OCI-LY1 (cell line): ENCODE measurements around the gene LRRC40.

Experiments used
- H2AFZ ChIP-seq: fragments of 200-600 bp; sonication (generic), shearing (Covaris generic); 2 replicates; pipeline ENCODE4 v1.6.0; 2014; ENCODE audit warnings: antibody characterized with exemption, mild to moderate bottlenecking, low read length
- H3F3A ChIP-seq: fragments of 200-600 bp; sonication (generic), shearing (Covaris generic); 2 replicates; pipeline ENCODE4 v1.6.0; 2014; ENCODE audit warnings: mild to moderate bottlenecking, antibody characterized with exemption, low read length, moderate library complexity; ENCODE audit not compliant: insufficient read depth
- H3K27ac ChIP-seq: fragments of 200-600 bp; sonication (generic); 2 replicates; pipeline ENCODE4 v1.5.1; 2014; ENCODE audit warnings: low read length, mixed run types, mild to moderate bottlenecking, low read depth; ENCODE audit not compliant: poor library complexity, severe bottlenecking
- H3K27me3 ChIP-seq: fragments of 200-600 bp; sonication (generic); 2 replicates; pipeline ENCODE4 v1.6.0; 2014; ENCODE audit warnings: antibody characterized with exemption, mild to moderate bottlenecking, low read length, moderate library complexity; ENCODE audit not compliant: insufficient read depth
- H3K36me3 ChIP-seq: fragments of 200-600 bp; sonication (generic); 2 replicates; pipeline ENCODE4 v1.6.1; 2014; ENCODE audit warnings: mild to moderate bottlenecking, antibody characterized with exemption, low read length, moderate library complexity, mixed read lengths; ENCODE audit not compliant: insufficient read depth
- H3K4me1 ChIP-seq: fragments of 200-600 bp; sonication (generic); 2 replicates; pipeline ENCODE4 v1.5.1; 2014; ENCODE audit warnings: mild to moderate bottlenecking, low read length, moderate library complexity; ENCODE audit not compliant: insufficient read depth, severe bottlenecking
- H3K4me2 ChIP-seq: fragments of 200-600 bp; sonication (generic), shearing (Covaris generic); 2 replicates; pipeline ENCODE4 v1.6.1; 2014; ENCODE audit warnings: low read length
- H3K4me3 ChIP-seq: fragments of 200-600 bp; sonication (generic); 2 replicates; pipeline ENCODE4 v1.5.1; 2014; ENCODE audit warnings: low read length, low read depth, mild to moderate bottlenecking, mixed read lengths; ENCODE audit not compliant: poor library complexity, severe bottlenecking
- H3K79me2 ChIP-seq: fragments of 200-600 bp; shearing (Covaris generic); 2 replicates; pipeline ENCODE4 v1.6.1; 2016; ENCODE audit warnings: mixed run types, low read length, mixed read lengths; ENCODE audit not compliant: insufficient read depth
- H3K9ac ChIP-seq: fragments of 200-600 bp; sonication (generic), shearing (Covaris generic); 2 replicates; pipeline ENCODE4 v1.6.1; 2014; ENCODE audit warnings: mild to moderate bottlenecking, low read length, mixed read lengths
- H3K9me2 ChIP-seq: fragments of 200-600 bp; sonication (generic), shearing (Covaris generic); 2 replicates; pipeline ENCODE4 v1.6.1; 2014; ENCODE audit warnings: low read depth, mild to moderate bottlenecking, low read length, mixed read lengths
- H3K9me3 ChIP-seq: fragments of 200-600 bp; shearing (Covaris generic); 2 replicates; pipeline ENCODE4 v1.6.1; 2014; ENCODE audit warnings: low read length, mixed read lengths
- H4K20me1 ChIP-seq: fragments of 200-600 bp; sonication (generic), shearing (Covaris generic); 2 replicates; pipeline ENCODE4 v1.6.0; 2016; ENCODE audit warnings: mild to moderate bottlenecking, low read length; ENCODE audit not compliant: insufficient read depth
- CTCF ChIP-seq: fragments of 200-600 bp; sonication (generic), shearing (Covaris generic); IDR thresholded peaks from 2 replicates; pipeline ENCODE4 v1.5.1; 2017; ENCODE audit warnings: mild to moderate bottlenecking, antibody characterized with exemption, low read length, moderate library complexity, mixed read lengths
- EZH2 ChIP-seq: fragments of 200-600 bp; sonication (generic), shearing (Covaris generic); IDR thresholded peaks from 2 replicates; pipeline ENCODE4 v1.8.0; 2017; ENCODE audit warnings: borderline replicate concordance, mixed run types, mild to moderate bottlenecking, antibody characterized with exemption, low read length, moderate library complexity, mixed read lengths

Gene LRRC40

GRCh38 chr1:70202173-70202758 lies 3.1 kb downstream of the LRRC40 start:
- no peaks in the 10 kb centered on the region for H3K36me3 ChIP-seq

DNA sequence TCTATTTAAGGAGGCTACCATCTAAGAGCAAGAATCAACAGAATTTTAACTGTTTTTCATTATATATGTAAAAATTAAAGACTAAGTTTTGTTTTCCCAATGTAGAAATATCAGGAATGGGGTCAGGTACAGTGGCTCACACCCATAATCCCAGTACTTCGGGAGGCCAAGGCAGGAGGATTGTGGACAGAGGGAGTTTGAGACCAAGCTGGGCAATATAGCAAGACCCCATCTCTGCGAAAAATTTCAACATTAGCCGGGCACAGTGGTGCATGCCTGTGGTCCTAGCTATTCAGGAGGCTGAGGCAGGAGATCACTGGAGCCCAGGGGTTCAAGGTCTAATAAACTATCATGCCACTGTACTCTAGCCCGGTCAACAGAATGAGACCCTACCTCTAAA lies 5.3 kb downstream of the LRRC40 start:
- no peaks in the 10 kb centered on the region for H3F3A ChIP-seq
- H3K9me2 ChIP-seq = no peaks in the 10 kb centered on the region
- no peak overlapping the region for H3K27ac ChIP-seq
- H3K9ac ChIP-seq = no peak overlapping the region
- peaks cover 28% of the 10 kb centered on the region for H3K4me1 ChIP-seq
- no peaks in the 10 kb centered on the region for H3K9me3 ChIP-seq
- peaks cover 84% of the 10 kb centered on the region for H3K79me2 ChIP-seq
- H2AFZ ChIP-seq = no peak overlapping the region
- TF ChIP-seq EZH2 (no peak), CTCF (no peak)
- H3K36me3 ChIP-seq = no peaks in the 10 kb centered on the region
- no peak overlapping the region for H3K4me2 ChIP-seq
- H3K4me3 ChIP-seq = no peak overlapping the region
- H4K20me1 ChIP-seq = no peaks in the 10 kb centered on the region
- no peaks in the 10 kb centered on the region for H3K27me3 ChIP-seq

More at GRCh38 chr1:70202173-70202758, 3.1 kb downstream of the LRRC40 start:
- Histone ChIP-seq H3K4me3 (no peak overlapping the region), H2AFZ (no peak overlapping the region), H3F3A (no peaks in the 10 kb centered on the region), H3K27me3 (no peaks in the 10 kb centered on the region), H3K9me2 (no peaks in the 10 kb centered on the region), H4K20me1 (no peaks in the 10 kb centered on the region), H3K79me2 (peaks cover 85% of the 10 kb centered on the region), H3K9ac (no peak overlapping the region), H3K9me3 (no peaks in the 10 kb centered on the region), H3K4me2 (no peak overlapping the region; the same call in 1 of the 2 replicates), H3K4me1 (peaks cover 38% of the 10 kb centered on the region), H3K27ac (no peak overlapping the region)
- TF ChIP-seq CTCF (no peak), EZH2 (no peak)

DNA sequence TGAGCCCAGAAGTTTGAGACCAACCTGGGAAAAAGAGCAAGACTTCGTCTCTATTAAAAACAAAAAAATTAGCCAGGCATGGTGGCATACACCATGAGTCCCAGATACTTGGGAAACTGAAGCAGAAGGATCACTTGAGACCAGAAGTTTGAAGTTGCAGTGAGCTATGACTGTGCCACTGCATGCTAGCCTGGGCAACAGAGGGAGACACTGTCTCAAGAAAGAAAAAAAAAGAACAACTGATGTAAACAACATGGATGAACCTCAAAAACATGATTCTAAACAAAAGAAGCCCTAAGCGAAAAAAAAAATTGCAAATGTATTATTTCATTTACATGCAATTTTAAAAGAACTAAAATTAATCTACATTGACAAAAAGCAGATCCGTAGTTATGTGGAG lies 9.0 kb downstream of the LRRC40 start:
- Histone ChIP-seq H2AFZ (no peak overlapping the region), H3K27me3 (no peaks in the 10 kb centered on the region), H3K4me1 (no peaks in the 10 kb centered on the region), H3K27ac (no peak overlapping the region), H4K20me1 (no peaks in the 10 kb centered on the region), H3K36me3 (no peaks in the 10 kb centered on the region), H3K9ac (no peak overlapping the region), H3K9me3 (no peaks in the 10 kb centered on the region), H3K9me2 (no peaks in the 10 kb centered on the region), H3F3A (no peaks in the 10 kb centered on the region), H3K79me2 (peaks cover 85% of the 10 kb centered on the region), H3K4me2 (no peak overlapping the region), H3K4me3 (no peak overlapping the region)
- no peak for TF ChIP-seq EZH2
- no peak for TF ChIP-seq CTCF
